ENCODE data around the gene HOXD11. TPM values are rescaled to one million over a fixed set of nuclear protein-coding genes. Genes with fewer than 3 reads are reported as not detected.

Gene HOXD11
- total and polyA plus RNA-seq, 2 of the 4 experiments (the other 2 are of a cell fraction), result not detected

DNA sequence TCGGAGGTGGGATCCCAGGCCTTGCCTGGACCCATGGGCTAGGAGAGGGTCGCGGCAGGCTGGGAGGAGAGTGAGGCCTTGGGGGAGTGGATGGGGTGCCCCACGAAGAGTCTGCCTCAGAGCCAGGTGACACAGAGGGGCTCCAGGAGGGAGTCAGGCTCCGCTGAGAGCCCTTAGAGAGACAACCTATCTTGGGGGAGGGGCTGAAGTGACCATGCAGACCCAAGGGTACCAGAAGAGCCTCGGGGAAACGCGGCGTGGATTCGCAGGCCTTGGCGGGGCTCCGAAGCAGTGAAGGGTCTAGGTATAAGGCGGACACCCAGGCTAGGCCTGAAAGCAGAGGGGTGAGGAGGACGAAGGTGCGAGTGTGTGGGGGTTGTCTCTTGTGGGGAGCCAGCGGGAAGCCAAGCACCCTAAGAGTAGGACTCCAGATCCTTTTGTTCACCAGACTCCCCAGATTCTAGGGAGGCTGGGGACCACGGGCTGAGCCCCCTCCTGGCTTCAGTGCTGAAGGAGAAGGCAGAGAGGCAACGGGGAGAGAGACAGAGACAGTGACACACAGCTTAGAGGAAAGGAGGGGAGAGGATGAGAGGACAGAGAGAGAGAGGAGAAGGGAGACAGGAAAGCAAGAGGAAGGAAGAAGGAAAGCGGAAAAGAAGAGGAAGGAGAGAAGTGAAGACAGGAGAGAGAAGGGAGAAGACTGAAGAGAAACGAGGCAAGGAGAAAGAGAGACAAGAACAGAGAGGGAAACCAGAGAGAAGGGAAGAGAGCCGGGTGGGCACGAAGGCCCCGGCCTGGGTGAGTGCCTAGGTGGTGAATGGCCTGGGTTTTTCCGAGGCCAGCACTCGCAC is 1.1 kb upstream of the HOXD11 start:
- H3K4ac ChIP-seq (ENCODE audit: low read depth, low read length), result no peak overlapping the region
- H3K4me1 ChIP-seq (ENCODE audit: control insufficient read depth, insufficient read depth, low read length), result no peaks in the 10 kb centered on the region
- no peak overlapping the region for H2AK9ac ChIP-seq (replicated peaks; ENCODE audit: low read depth, low read length, poor library complexity)
- DNase-seq (no peak), ATAC-seq (ENCODE audit: low read depth) (no peak)
- ChIA-PET POLR2A (ENCODE audit: unreplicated experiment) (interaction anchor here (0.6 kb wide), 1 partner anchor 216 kb away, joined by 5 read pairs; no protein-coding TSS in a partner anchor), CTCF (no interaction called here)
- peaks cover 6% of the 10 kb centered on the region for H3K9me3 ChIP-seq (ENCODE audit: control insufficient read depth, insufficient read depth, low read length)
- no peaks in the 10 kb centered on the region for H3K79me1 ChIP-seq (ENCODE audit: low read depth in 1 of 2, low read length in 2 of 2)
- H2BK20ac ChIP-seq (ENCODE audit: low read depth, low read length), result no peak overlapping the region
- no peak overlapping the region for H3K14ac ChIP-seq (replicated peaks; ENCODE audit: low read depth, low read length)
- H2AK5ac ChIP-seq (ENCODE audit: low read depth, low read length), result no peak overlapping the region
- in situ Hi-C loops (cut with MboI; ENCODE audit: low sequenced_read_pairs), result no loop called here
- no peak overlapping the region for H3K27ac ChIP-seq (ENCODE audit: insufficient read depth, low read length)
- H4K91ac ChIP-seq (ENCODE audit: insufficient read depth, low read depth, low read length), result no peak overlapping the region
- H2BK120ac ChIP-seq (ENCODE audit: low read depth, low read length), result no peak overlapping the region
- H2BK15ac ChIP-seq (ENCODE audit: low read depth, low read length), result no peak overlapping the region
- no peaks in the 10 kb centered on the region for H4K20me1 ChIP-seq (ENCODE audit: insufficient read depth, low read length)
- H3K23ac ChIP-seq (ENCODE audit: low read depth, low read length), result no peak overlapping the region
- no peak overlapping the region for H2AFZ ChIP-seq (replicated peaks; ENCODE audit: low read length, poor library complexity)
- no peaks in the 10 kb centered on the region for H3K9me1 ChIP-seq (ENCODE audit: insufficient read depth, low read length)
- intact Hi-C loops (cut with micrococcal nuclease), result no loop called here
- TF ChIP-seq MAZ (IDR thresholded peaks at IDR 0.05; ENCODE audit: borderline replicate concordance, low read depth, low read length) (no peak), POLR2A (IDR thresholded peaks at IDR 0.05; ENCODE audit: low read depth, low read length) (no peak), MAFK (IDR thresholded peaks at IDR 0.05; ENCODE audit: low read depth, low read length) (no peak), RCOR1 (IDR thresholded peaks at IDR 0.05; ENCODE audit: insufficient replicate concordance, low read length) (no peak), RAD21 (IDR thresholded peaks at IDR 0.05; ENCODE audit: low read length) (no peak), SMC3 (IDR thresholded peaks at IDR 0.05; ENCODE audit: low read depth, low read length) (no peak), NFE2L2 (IDR thresholded peaks at IDR 0.05; ENCODE audit: low read depth, low read length) (no peak), CEBPB (IDR thresholded peaks at IDR 0.05; ENCODE audit: low read depth, low read length) (no peak)
- TF ChIP-seq, protein P1, sequence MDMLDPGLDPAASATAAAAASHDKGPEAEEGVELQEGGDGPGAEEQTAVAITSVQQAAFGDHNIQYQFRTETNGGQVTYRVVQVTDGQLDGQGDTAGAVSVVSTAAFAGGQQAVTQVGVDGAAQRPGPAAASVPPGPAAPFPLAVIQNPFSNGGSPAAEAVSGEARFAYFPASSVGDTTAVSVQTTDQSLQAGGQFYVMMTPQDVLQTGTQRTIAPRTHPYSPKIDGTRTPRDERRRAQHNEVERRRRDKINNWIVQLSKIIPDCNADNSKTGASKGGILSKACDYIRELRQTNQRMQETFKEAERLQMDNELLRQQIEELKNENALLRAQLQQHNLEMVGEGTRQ (IDR thresholded peaks at IDR 0.05; ENCODE audit: low read depth, low read length), result no peak
- dilution Hi-C loops (cut with HindIII; ENCODE audit: low sequenced_read_pairs, unreplicated experiment), result no loop called here
- no peaks in the 10 kb centered on the region for H3K36me3 ChIP-seq (ENCODE audit: control insufficient read depth, insufficient read depth, low read length)
- H2BK5ac ChIP-seq (ENCODE audit: low read depth, low read length, poor library complexity, severe bottlenecking), result no peak overlapping the region
- no peak overlapping the region for H3K4me2 ChIP-seq (ENCODE audit: low read depth, low read length)
- WGBS, 2 experiments (ENCODE audit: extremely low coverage in 2 of 2, insufficient read length in 1 of 2), result 1% methylated on average over 12 of the region's 25 CpGs; no CpG with 5 or more reads in 1 of the 2 experiments
- no TSS peak for BruUV-seq (replicated peaks)
- H4K8ac ChIP-seq (ENCODE audit: low read depth in 2 of 2, low read length in 2 of 2), result no peak overlapping the region
- H3K9ac ChIP-seq (ENCODE audit: low read depth, low read length), result no peak overlapping the region
- H4K5ac ChIP-seq (ENCODE audit: low read depth, low read length), result no peak overlapping the region
- H3K27me3 ChIP-seq (ENCODE audit: control insufficient read depth, insufficient read depth, low read length), result peaks cover 93% of the 10 kb centered on the region
- H3K56ac ChIP-seq (ENCODE audit: extremely low read depth, insufficient read depth, low read length), result no peak overlapping the region
- no peak overlapping the region for H3K4me3 ChIP-seq (ENCODE audit: insufficient read depth, low read depth, low read length)
- H3K18ac ChIP-seq (ENCODE audit: low read depth, low read length), result no peak overlapping the region
